GM12892 (cell line): ENCODE measurements around the gene KBTBD6.

Experiments
- POLR2A ChIP-seq: IDR thresholded peaks from 2 replicates; pipeline ENCODE4 v1.6.1; 2011; ENCODE audit warnings: low read depth, low read length, control low read depth
- TAF1 ChIP-seq: IDR thresholded peaks from 2 replicates; pipeline ENCODE4 v1.6.1; 2011; ENCODE audit warnings: low read depth, mild to moderate bottlenecking, control low read depth, low read length, borderline replicate concordance

GRCh38 chr13:41107104-41107571 is 25.5 kb downstream of the KBTBD6 start:
- TF ChIP-seq POLR2A (no peak), TAF1 (no peak)
